Heart left ventricle (tissue), 13 donors: ENCODE data around the gene PRKN.

Experiments used
- CTCF ChIP-seq, 12 donors: fragments of 200-600 bp; sonication (generic) in 4 of 12; IDR thresholded peaks; one replicate each; pipeline versions ENCODE4 v1.5.0 to v1.8.0; 2018 to 2022; ENCODE audit warnings: antibody characterized with exemption in 12 of 12, mild to moderate bottlenecking in 5 of 12
- POLR2A ChIP-seq, 2 donors: fragments of 450-650 bp; IDR thresholded peaks; one replicate each; pipeline ENCODE4 v1.6.1; 2017; ENCODE audit warnings: antibody characterized with exemption in 2 of 2, mild to moderate bottlenecking in 2 of 2, moderate library complexity in 2 of 2
- donor health status: ischemic (EF 13 %, LVEDD 7.1; RV severe dilation, severe dysfunction).
- donor health status: DM: no; HTN: yes; CAD: no.
- donor health status: DM: no; HTN: no; CAD: no.
- donor health status: ischemic (EF 25% LVEDD 6.9; RV normal size, moderate dysfunction).
- donor health status: ischemic (EF 25% LVEDD 5.7; RV mildly dilated, moderate dysfunction).
- donor health status: ischemic (EF 35%, LVEDD 5.7; RV mildly dilated, moderate dysfunction).
- donor health status: nonischemic (EF 11% LVEDD 7.7; RV severe dilation, severe dysfunction).
- donor health status: DM: yes; HTN: yes; CAD: no.
- donor health status: PGD.
- donor health status: ischemic (EF 29% LVEDD 5.4; RV normal size, mild dysfunction).
- donor health status: nonischemic (EF 23%, LVEDD 6.1; RV moderate dilation, normal function).

- no peak for TF ChIP-seq CTCF (IDR thresholded peaks at IDR 0.05)
- no peak for TF ChIP-seq POLR2A (IDR thresholded peaks at IDR 0.05)
Observed at GRCh38 chr6:162448294-162448693, 279.3 kb downstream of the PRKN start.
